ENCODE data around the gene STX7.
A peak's percentile ranks its signal among the peaks of the same experiment; 100 is the strongest.

Gene STX7

GRCh38 chr6:132512342-132512637, 626 bp downstream of the STX7 start:
- Histone ChIP-seq H4K20me1 (ENCODE audit: insufficient read depth, low read length) (peaks cover 29% of the 10 kb centered on the region), H3K27ac (ENCODE audit: low read length) (peak overlapping the region; percentile 82), H3K4me1 (ENCODE audit: low read length) (peaks cover 29% of the 10 kb centered on the region), H3K36me3 (replicated peaks; ENCODE audit: low read depth, low read length) (peaks cover 19% of the 10 kb centered on the region), H3K9me3 (ENCODE audit: insufficient read depth, low read length) (no peaks in the 10 kb centered on the region), H3K4me3 (ENCODE audit: low read length) (peak overlapping the region; percentile 91), H3K27me3 (ENCODE audit: low read depth, low read length) (no peaks in the 10 kb centered on the region), H3K4me2 (ENCODE audit: low read length) (peak overlapping the region; percentile 93), H2AFZ (ENCODE audit: low read depth, low read length) (no peak overlapping the region), H3K9ac (ENCODE audit: low read length) (peak overlapping the region; percentile 74), H3K79me2 (ENCODE audit: low read length) (peaks cover 50% of the 10 kb centered on the region)
- TF ChIP-seq, protein P1, sequence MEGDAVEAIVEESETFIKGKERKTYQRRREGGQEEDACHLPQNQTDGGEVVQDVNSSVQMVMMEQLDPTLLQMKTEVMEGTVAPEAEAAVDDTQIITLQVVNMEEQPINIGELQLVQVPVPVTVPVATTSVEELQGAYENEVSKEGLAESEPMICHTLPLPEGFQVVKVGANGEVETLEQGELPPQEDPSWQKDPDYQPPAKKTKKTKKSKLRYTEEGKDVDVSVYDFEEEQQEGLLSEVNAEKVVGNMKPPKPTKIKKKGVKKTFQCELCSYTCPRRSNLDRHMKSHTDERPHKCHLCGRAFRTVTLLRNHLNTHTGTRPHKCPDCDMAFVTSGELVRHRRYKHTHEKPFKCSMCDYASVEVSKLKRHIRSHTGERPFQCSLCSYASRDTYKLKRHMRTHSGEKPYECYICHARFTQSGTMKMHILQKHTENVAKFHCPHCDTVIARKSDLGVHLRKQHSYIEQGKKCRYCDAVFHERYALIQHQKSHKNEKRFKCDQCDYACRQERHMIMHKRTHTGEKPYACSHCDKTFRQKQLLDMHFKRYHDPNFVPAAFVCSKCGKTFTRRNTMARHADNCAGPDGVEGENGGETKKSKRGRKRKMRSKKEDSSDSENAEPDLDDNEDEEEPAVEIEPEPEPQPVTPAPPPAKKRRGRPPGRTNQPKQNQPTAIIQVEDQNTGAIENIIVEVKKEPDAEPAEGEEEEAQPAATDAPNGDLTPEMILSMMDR (IDR thresholded peaks at IDR 0.05; ENCODE audit: low read depth, low read length) = no peak
- TF ChIP-seq EZH2phosphoT487 (IDR thresholded peaks at IDR 0.05; ENCODE audit: low read depth) = no peak

DNA sequence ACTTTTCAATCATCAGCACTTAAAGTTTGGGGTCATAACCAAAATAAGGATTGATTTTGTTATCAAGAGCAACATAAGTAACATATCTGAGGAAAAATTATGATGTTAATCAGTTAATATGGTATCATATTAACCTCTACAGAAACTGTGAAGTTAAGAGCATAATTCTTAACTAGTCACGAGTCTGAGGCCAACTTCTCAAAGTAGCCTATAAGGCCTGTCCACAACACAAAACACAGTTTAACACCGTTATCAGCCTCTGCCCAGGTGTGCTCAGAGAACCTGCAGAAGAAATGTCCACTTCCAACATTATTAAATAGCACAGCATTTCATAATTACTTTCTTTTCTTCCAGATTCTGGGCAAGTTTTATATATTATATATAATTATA, 1.1 kb downstream of the STX7 start:
- Histone ChIP-seq H3K27me3 (ENCODE audit: low read depth, low read length) (no peaks in the 10 kb centered on the region), H3K36me3 (replicated peaks; ENCODE audit: low read depth, low read length) (peaks cover 23% of the 10 kb centered on the region), H3K9ac (ENCODE audit: low read length) (peak overlapping the region; percentile 74), H3K4me3 (ENCODE audit: low read length) (peak overlapping the region; percentile 91), H4K20me1 (ENCODE audit: insufficient read depth, low read length) (peaks cover 33% of the 10 kb centered on the region), H3K4me1 (ENCODE audit: low read length) (peaks cover 30% of the 10 kb centered on the region), H2AFZ (ENCODE audit: low read depth, low read length) (no peak overlapping the region), H3K79me2 (ENCODE audit: low read length) (peaks cover 55% of the 10 kb centered on the region), H3K9me3 (ENCODE audit: insufficient read depth, low read length) (no peaks in the 10 kb centered on the region), H3K27ac (ENCODE audit: low read length) (peak overlapping the region; percentile 82), H3K4me2 (ENCODE audit: low read length) (peak overlapping the region; percentile 93)
- TF ChIP-seq, protein P1 (IDR thresholded peaks at IDR 0.05; ENCODE audit: low read depth, low read length) = no peak
- TF ChIP-seq EZH2phosphoT487 (IDR thresholded peaks at IDR 0.05; ENCODE audit: low read depth) = no peak

DNA sequence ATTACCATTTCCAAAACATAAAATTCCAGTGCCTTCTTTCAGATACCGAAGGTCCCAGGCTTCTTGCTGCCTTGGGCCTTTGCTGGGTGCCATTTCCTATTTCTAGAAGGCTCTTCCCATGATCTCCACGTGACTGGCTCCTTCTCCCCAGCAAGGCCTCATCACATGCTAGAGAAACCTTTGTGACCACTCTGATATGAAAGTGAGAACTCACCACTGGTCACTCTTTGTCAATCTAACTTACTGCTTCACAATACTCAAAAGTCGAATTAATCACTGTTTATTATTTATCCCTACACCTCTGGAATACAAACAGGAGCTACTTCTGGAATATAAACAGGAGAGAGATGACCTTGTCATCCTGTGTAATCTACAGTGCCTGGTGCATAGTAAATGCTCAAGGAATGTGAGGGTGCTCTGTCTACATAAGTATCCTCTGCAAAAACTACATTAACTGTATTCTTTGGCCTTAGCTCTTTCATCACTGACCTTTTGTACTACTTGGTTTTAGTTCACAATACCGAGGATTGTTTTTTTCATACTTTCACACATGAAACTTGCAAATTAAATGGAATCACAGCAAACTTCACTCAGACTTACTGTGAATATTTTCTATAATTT, 1.6 kb downstream of the STX7 start:
- peaks cover 35% of the 10 kb centered on the region for H3K4me1 ChIP-seq (ENCODE audit: low read length)
- no peak overlapping the region for H2AFZ ChIP-seq (ENCODE audit: low read depth, low read length)
- no peaks in the 10 kb centered on the region for H3K27me3 ChIP-seq (ENCODE audit: low read depth, low read length)
- H3K79me2 ChIP-seq (ENCODE audit: low read length) = peaks cover 60% of the 10 kb centered on the region
- peak overlapping the region; percentile 74 for H3K9ac ChIP-seq (ENCODE audit: low read length)
- H3K27ac ChIP-seq (ENCODE audit: low read length) = peak overlapping the region; percentile 82
- H3K4me3 ChIP-seq (ENCODE audit: low read length) = peak overlapping the region; percentile 91
- peaks cover 37% of the 10 kb centered on the region for H4K20me1 ChIP-seq (ENCODE audit: insufficient read depth, low read length)
- H3K9me3 ChIP-seq (ENCODE audit: insufficient read depth, low read length) = no peaks in the 10 kb centered on the region
- peak overlapping the region; percentile 93 for H3K4me2 ChIP-seq (ENCODE audit: low read length)
- peaks cover 25% of the 10 kb centered on the region for H3K36me3 ChIP-seq (replicated peaks; ENCODE audit: low read depth, low read length)
- TF ChIP-seq, protein P1 (IDR thresholded peaks at IDR 0.05; ENCODE audit: low read depth, low read length) = no peak
- TF ChIP-seq EZH2phosphoT487 (IDR thresholded peaks at IDR 0.05; ENCODE audit: low read depth) = no peak

DNA sequence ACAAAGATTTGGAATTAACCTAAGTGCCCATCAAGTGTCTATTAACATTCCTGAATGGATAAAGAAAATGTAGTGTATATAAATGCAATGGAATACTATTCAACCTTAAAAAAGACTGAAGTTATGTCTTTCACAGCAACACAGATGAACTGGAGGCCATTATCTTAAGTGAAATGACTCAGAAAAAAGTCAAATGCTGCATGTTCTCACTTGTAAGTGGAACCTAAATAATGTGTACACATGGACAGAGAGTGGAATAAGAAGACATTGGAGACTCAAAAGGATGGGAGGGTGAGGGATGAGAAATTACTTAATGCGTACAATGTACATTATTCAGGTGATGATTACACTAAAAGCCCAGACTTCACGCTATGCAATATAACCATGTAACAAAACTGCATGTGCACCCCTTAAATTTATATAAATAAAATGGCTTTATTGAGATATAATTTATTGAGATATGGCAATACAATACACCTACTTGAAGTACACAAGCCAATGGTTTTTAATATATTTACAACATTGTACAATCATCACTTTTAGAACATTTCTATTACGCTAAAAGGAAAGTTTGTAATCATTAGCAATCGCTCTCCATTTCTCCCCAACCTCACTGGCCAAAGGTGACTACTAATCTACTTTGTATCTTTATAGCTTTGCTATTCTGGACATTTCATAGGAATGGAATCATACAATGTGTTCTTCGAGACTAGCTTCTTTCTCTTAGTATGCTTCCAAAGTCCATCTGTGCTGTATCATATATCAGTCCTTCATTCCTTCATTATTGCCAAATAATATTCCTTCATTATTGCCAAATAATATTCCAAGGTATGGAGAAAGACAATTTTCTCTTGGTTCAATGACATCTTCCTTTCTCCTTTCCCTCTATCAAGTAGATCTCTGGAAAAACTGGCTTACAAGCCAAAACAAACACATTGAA, 5.8 kb downstream of the STX7 start:
- peaks cover 63% of the 10 kb centered on the region for H4K20me1 ChIP-seq (ENCODE audit: insufficient read depth, low read length)
- H3K27ac ChIP-seq (ENCODE audit: low read length) = no peak overlapping the region
- no peaks in the 10 kb centered on the region for H3K27me3 ChIP-seq (ENCODE audit: low read depth, low read length)
- H3K4me3 ChIP-seq (ENCODE audit: low read length) = no peak overlapping the region
- no peak overlapping the region for H2AFZ ChIP-seq (ENCODE audit: low read depth, low read length)
- no peaks in the 10 kb centered on the region for H3K9me3 ChIP-seq (ENCODE audit: insufficient read depth, low read length)
- TF ChIP-seq, protein P1 (IDR thresholded peaks at IDR 0.05; ENCODE audit: low read depth, low read length) = no peak
- peaks cover 26% of the 10 kb centered on the region for H3K4me1 ChIP-seq (ENCODE audit: low read length)
- H3K36me3 ChIP-seq (replicated peaks; ENCODE audit: low read depth, low read length) = peaks cover 32% of the 10 kb centered on the region
- no peak overlapping the region for H3K9ac ChIP-seq (ENCODE audit: low read length)
- no peak overlapping the region for H3K4me2 ChIP-seq (ENCODE audit: low read length)
- peaks cover 90% of the 10 kb centered on the region for H3K79me2 ChIP-seq (ENCODE audit: low read length)
